ENCODE data around the gene SEPTIN7. TPM values are rescaled to one million over a fixed set of nuclear protein-coding genes. Genes with fewer than 3 reads are reported as not detected.

Gene SEPTIN7
- total RNA-seq, 1 experiment from 2014 or later: 121 TPM

GRCh38 chr7:35825974-35826373 lies 25.1 kb downstream of the SEPTIN7 start:
- no peak for ATAC-seq
- Histone ChIP-seq H3K4me1 (ENCODE audit: insufficient read depth, low read length) (no peaks in the 10 kb centered on the region), H4K20me1 (ENCODE audit: low read length) (0 out of 2 replicates have a peak, but pooled peaks cover 10% of the 10 kb centered on the region), H3K9ac (ENCODE audit: low read length) (no peak overlapping the region), H3K4me3 (ENCODE audit: low read length) (no peak overlapping the region), H3K9me2 (replicated peaks; ENCODE audit: low read length) (no peaks in the 10 kb centered on the region), H3K79me2 (ENCODE audit: low read length) (peaks cover 99% of the 10 kb centered on the region), H3K27ac (ENCODE audit: low read length) (no peak overlapping the region), H3K9me3 (ENCODE audit: low read length) (no peaks in the 10 kb centered on the region), H3K27me3 (ENCODE audit: low read length) (no peaks in the 10 kb centered on the region), H3F3A (ENCODE audit: low read length, unreplicated experiment) (no peaks in the 10 kb centered on the region), H3K4me2 (ENCODE audit: low read length) (no peak overlapping the region), H2AFZ (ENCODE audit: low read length) (no peak overlapping the region), H3K36me3 (ENCODE audit: low read depth, low read length) (no peaks in the 10 kb centered on the region)
- intact Hi-C loops (cut with micrococcal nuclease): no loop called here
- BruUV-seq (replicated peaks): no TSS peak
- no peak for DNase-seq
- no peak for TF ChIP-seq EZH2phosphoT487 (IDR thresholded peaks at IDR 0.05; ENCODE audit: borderline replicate concordance, low read length)
- no peak for TF ChIP-seq EZH2 (IDR thresholded peaks at IDR 0.05; ENCODE audit: low read length, unreplicated experiment)
- no peak for TF ChIP-seq CTCF (conservative IDR thresholded peaks at IDR 0.05; ENCODE audit: low read depth, low read length)
- POLR2A ChIA-PET (ENCODE audit: unreplicated experiment): no interaction called here
- CTCF ChIA-PET: no interaction called here

- Histone ChIP-seq H3K36me3 (ENCODE audit: low read depth, low read length) (no peaks in the 10 kb centered on the region), H3K4me3 (ENCODE audit: low read length) (no peak overlapping the region), H3K79me2 (ENCODE audit: low read length) (peaks cover 99% of the 10 kb centered on the region), H3K9ac (ENCODE audit: low read length) (no peak overlapping the region), H3K9me3 (ENCODE audit: low read length) (no peaks in the 10 kb centered on the region), H3K4me2 (ENCODE audit: low read length) (no peak overlapping the region), H4K20me1 (ENCODE audit: low read length) (0 out of 2 replicates have a peak, but pooled peaks cover 10% of the 10 kb centered on the region), H3F3A (ENCODE audit: low read length, unreplicated experiment) (no peaks in the 10 kb centered on the region), H2AFZ (ENCODE audit: low read length) (no peak overlapping the region), H3K9me2 (replicated peaks; ENCODE audit: low read length) (no peaks in the 10 kb centered on the region), H3K27me3 (ENCODE audit: low read length) (no peaks in the 10 kb centered on the region), H3K27ac (ENCODE audit: low read length) (no peak overlapping the region), H3K4me1 (ENCODE audit: insufficient read depth, low read length) (no peaks in the 10 kb centered on the region)
- TF ChIP-seq EZH2phosphoT487 (IDR thresholded peaks at IDR 0.05; ENCODE audit: borderline replicate concordance, low read length) (no peak), EZH2 (IDR thresholded peaks at IDR 0.05; ENCODE audit: low read length, unreplicated experiment) (no peak), CTCF (conservative IDR thresholded peaks at IDR 0.05; ENCODE audit: low read depth, low read length) (no peak)
- CTCF ChIA-PET: no interaction called here
- BruUV-seq (replicated peaks): no TSS peak
- intact Hi-C loops (cut with micrococcal nuclease): no loop called here
- ATAC-seq (no peak), DNase-seq (no peak)
- POLR2A ChIA-PET (ENCODE audit: unreplicated experiment): interaction anchor here (0.6 kb wide), 1 partner anchor 132 kb away, joined by 3 read pairs; the partner anchor contains the start of gene HERPUD2
These were observed 25.9 kb downstream of the SEPTIN7 start for GRCh38 chr7:35826751-35827150.

GRCh38 chr7:35828817-35829216 lies 28.0 kb downstream of the SEPTIN7 start:
- intact Hi-C loops (cut with micrococcal nuclease): no loop called here
- BruUV-seq (replicated peaks): no TSS peak
- DNase-seq: no peak
- no peaks in the 10 kb centered on the region for H3K4me1 ChIP-seq (ENCODE audit: insufficient read depth, low read length)
- 0 out of 2 replicates have a peak, but pooled peaks cover 10% of the 10 kb centered on the region for H4K20me1 ChIP-seq (ENCODE audit: low read length)
- no peak overlapping the region for H3K4me2 ChIP-seq (ENCODE audit: low read length)
- no peaks in the 10 kb centered on the region for H3F3A ChIP-seq (ENCODE audit: low read length, unreplicated experiment)
- no peak overlapping the region for H3K27ac ChIP-seq (ENCODE audit: low read length)
- no peaks in the 10 kb centered on the region for H3K27me3 ChIP-seq (ENCODE audit: low read length)
- no peaks in the 10 kb centered on the region for H3K9me3 ChIP-seq (ENCODE audit: low read length)
- no peak overlapping the region for H3K4me3 ChIP-seq (ENCODE audit: low read length)
- TF ChIP-seq CTCF (conservative IDR thresholded peaks at IDR 0.05; ENCODE audit: low read depth, low read length): no peak
- no peak for TF ChIP-seq EZH2 (IDR thresholded peaks at IDR 0.05; ENCODE audit: low read length, unreplicated experiment)
- TF ChIP-seq EZH2phosphoT487 (IDR thresholded peaks at IDR 0.05; ENCODE audit: borderline replicate concordance, low read length): no peak
- peaks cover 99% of the 10 kb centered on the region for H3K79me2 ChIP-seq (ENCODE audit: low read length)
- no peak for ATAC-seq
- H3K9ac ChIP-seq (ENCODE audit: low read length): no peak overlapping the region
- no peaks in the 10 kb centered on the region for H3K9me2 ChIP-seq (replicated peaks; ENCODE audit: low read length)
- ChIA-PET POLR2A (ENCODE audit: unreplicated experiment) (no interaction called here), CTCF (no interaction called here)
- peaks cover 11% of the 10 kb centered on the region; the same call in 1 of the 2 replicates for H3K36me3 ChIP-seq (ENCODE audit: low read depth, low read length)
- H2AFZ ChIP-seq (ENCODE audit: low read length): no peak overlapping the region

All from PC-3 (cell line).